ENCODE measurements around the gene RNF168. TPM values are rescaled to one million over a fixed set of nuclear protein-coding genes. Genes with fewer than 3 reads are reported as not detected.

RNF168 gene
- total RNA-seq, 1 experiment from 2014 or later = 27.0 TPM

DNA sequence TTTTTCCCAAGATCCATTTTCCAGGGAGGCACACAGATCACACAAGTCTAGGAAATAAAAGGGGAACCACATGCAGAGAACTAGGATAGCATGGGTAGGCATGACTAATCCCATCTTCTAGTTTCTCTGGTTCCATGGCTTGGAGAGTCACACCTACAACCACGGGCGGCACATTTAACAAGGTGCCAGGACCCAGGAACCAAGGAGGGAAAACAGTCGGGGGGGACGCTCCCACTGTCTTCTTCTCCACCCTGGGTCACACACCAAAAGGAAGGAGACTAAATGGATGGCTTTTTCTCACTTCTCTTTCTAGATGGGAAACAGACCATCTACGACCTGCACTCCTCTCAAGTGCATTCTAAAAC is 16.1 kb upstream of the RNF168 start:
- POLR2A ChIA-PET = interaction anchor here (1.3 kb wide), 1 partner anchor 447 kb away, joined by 3 read pairs; no protein-coding TSS in a partner anchor
- TF ChIP-seq CTCF (IDR thresholded peaks at IDR 0.05; ENCODE audit: unreplicated experiment) = no peak
- intact Hi-C loops (cut with micrococcal nuclease) = loop anchor here (1.0 to 5.0 kb wide), 4 partner anchors 266 to 662 kb away; no protein-coding TSS in a partner anchor
- peaks cover 8% of the 10 kb centered on the region for H3K9me3 Mint-ChIP-seq (ENCODE audit: unreplicated experiment)
- H3K27ac Mint-ChIP-seq (ENCODE audit: low read depth, unreplicated experiment) = no peak overlapping the region
- no peaks in the 10 kb centered on the region for H3K4me1 Mint-ChIP-seq (ENCODE audit: insufficient read depth, unreplicated experiment)
- peak; percentile 36 for DNase-seq (ENCODE audit: unreplicated experiment)
- no peaks in the 10 kb centered on the region for H3K27me3 Mint-ChIP-seq (ENCODE audit: insufficient read depth, unreplicated experiment)
- no TSS peak for BruUV-seq (replicated peaks)
- no peak overlapping the region for H3K4me3 Mint-ChIP-seq (ENCODE audit: unreplicated experiment)
- CTCF ChIA-PET = interaction anchor here (0.6 to 3.7 kb wide), 11 partner anchors 11 to 271 kb away, joined by 3 to 19 read pairs (median 3); no protein-coding TSS in a partner anchor
- no peaks in the 10 kb centered on the region for H3K36me3 Mint-ChIP-seq (ENCODE audit: insufficient read depth, unreplicated experiment)

DNA sequence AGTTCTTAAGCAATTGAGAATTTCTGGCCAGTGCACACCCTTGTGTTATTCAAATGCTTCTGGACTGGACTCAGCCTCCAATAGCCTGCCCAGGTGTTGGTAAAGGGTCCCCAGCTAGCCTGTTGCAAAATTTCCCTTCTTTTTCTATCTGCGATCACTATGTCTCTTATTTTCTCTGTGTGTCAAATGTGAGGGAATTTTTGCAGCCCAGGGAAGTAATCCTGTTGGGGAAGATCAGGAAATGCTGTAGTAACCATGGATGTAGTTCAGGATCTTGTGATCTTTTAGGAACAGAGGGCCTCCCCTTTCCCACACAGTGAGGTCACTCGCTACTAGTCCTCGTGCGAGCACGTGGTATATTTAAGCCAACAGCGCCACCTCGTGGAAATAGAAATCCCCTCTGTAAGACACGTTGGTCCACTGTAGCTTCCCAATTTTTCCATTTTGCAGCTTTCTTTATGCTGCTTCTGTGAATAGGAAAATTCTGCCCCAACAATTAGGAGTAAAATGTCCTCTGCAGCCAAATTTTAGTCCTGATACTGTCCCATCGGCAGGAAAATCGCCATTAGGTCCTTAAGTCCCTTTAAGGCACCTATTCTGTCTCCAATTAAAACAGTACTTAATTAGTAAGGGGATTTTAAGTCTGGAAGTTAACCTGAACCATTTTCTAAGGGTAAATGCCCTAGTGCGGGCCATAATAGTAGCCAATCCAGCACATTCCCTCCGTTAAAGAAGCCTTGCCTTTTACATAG is 15.6 kb upstream of the RNF168 start:
- no TSS peak for BruUV-seq (replicated peaks)
- POLR2A ChIA-PET = interaction anchor here (0.8 to 1.3 kb wide), 2 partner anchors 8 to 446 kb away, joined by 3 to 4 read pairs; no protein-coding TSS in a partner anchor
- peak; percentile 82 for DNase-seq (ENCODE audit: unreplicated experiment)
- Mint-ChIP-seq H3K4me3 (ENCODE audit: unreplicated experiment) (no peak overlapping the region), H3K9me3 (ENCODE audit: unreplicated experiment) (peaks cover 8% of the 10 kb centered on the region), H3K36me3 (ENCODE audit: insufficient read depth, unreplicated experiment) (no peaks in the 10 kb centered on the region), H3K4me1 (ENCODE audit: insufficient read depth, unreplicated experiment) (no peaks in the 10 kb centered on the region), H3K27me3 (ENCODE audit: insufficient read depth, unreplicated experiment) (no peaks in the 10 kb centered on the region), H3K27ac (ENCODE audit: low read depth, unreplicated experiment) (no peak overlapping the region)
- peak; percentile 65 for TF ChIP-seq CTCF (IDR thresholded peaks at IDR 0.05; ENCODE audit: unreplicated experiment)
- CTCF ChIA-PET = interaction anchor here (0.6 to 3.7 kb wide), 12 partner anchors 11 to 270 kb away, joined by 3 to 19 read pairs (median 3); partner anchors contain the start of gene RNF168
- intact Hi-C loops (cut with micrococcal nuclease) = loop anchor here (1.0 to 5.0 kb wide), 4 partner anchors 266 to 662 kb away; no protein-coding TSS in a partner anchor

DNA sequence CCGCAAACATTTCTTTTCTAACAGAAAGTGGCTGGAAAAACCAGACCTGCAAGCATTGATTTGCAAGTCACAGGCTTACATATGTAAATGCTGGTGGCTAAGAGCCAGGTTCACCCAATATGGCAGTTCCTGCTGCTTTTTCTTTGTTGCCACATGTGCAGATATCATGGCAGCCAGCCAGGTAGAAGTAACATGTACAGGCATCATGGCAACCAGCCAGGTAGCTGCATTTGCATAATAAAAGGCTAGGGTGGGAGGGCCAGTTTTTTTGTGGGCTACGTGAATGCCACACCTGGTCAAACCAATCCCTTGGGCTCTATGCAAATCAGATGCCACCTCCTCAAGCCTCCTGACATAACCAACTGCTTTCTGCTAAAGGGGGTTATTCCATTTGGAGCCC is 14.4 kb upstream of the RNF168 start:
- Mint-ChIP-seq H3K36me3 (ENCODE audit: insufficient read depth, unreplicated experiment) (no peaks in the 10 kb centered on the region), H3K27ac (ENCODE audit: low read depth, unreplicated experiment) (no peak overlapping the region), H3K9me3 (ENCODE audit: unreplicated experiment) (peaks cover 8% of the 10 kb centered on the region), H3K4me1 (ENCODE audit: insufficient read depth, unreplicated experiment) (no peaks in the 10 kb centered on the region), H3K27me3 (ENCODE audit: insufficient read depth, unreplicated experiment) (no peaks in the 10 kb centered on the region), H3K4me3 (ENCODE audit: unreplicated experiment) (no peak overlapping the region)
- intact Hi-C loops (cut with micrococcal nuclease) = loop anchor here (2.0 to 5.0 kb wide), 3 partner anchors 311 to 661 kb away; no protein-coding TSS in a partner anchor
- ChIA-PET POLR2A (interaction anchor here (2.9 kb wide), 1 partner anchor 14 kb away, joined by 10 read pairs; the partner anchor contains the start of gene RNF168), CTCF (interaction anchor here (0.6 to 3.7 kb wide), 5 partner anchors 11 to 264 kb away, joined by 4 to 19 read pairs (median 5); no protein-coding TSS in a partner anchor)
- BruUV-seq (replicated peaks) = no TSS peak
- no peak for TF ChIP-seq CTCF (IDR thresholded peaks at IDR 0.05; ENCODE audit: unreplicated experiment)
- peak; percentile 74 for DNase-seq (ENCODE audit: unreplicated experiment)

DNA sequence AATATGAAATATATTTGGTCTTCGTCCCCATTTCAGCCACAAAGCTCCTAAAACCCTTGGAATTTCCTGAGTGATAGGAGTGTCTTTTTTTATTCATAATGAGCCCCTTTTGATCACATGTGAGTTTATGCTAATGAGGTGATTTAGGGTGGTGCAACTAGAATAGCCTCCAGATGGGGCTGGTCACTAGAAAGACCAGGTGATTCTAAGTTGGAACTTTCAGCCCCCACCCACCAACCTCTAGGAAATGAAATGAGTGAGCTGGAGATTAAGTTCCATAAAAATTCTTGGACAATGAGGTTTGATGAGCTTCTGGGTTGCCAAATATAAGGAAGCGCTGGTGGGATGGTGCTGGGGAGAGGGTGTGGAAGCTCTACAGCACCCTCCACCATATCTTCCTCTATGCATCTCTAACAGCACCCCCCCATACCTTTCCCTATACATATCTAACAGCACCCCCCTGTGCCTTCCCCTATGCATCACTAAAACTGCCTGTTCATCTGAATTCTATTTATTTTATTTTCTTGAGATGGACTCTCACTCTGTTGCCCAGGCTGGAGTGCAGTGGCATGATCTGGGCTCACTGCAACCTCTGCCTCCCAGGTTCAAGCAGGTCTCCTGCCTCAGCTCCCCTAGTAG is 13.7 kb upstream of the RNF168 start:
- H3K4me1 Mint-ChIP-seq (ENCODE audit: insufficient read depth, unreplicated experiment) = no peaks in the 10 kb centered on the region
- H3K9me3 Mint-ChIP-seq (ENCODE audit: unreplicated experiment) = peaks cover 8% of the 10 kb centered on the region
- H3K27me3 Mint-ChIP-seq (ENCODE audit: insufficient read depth, unreplicated experiment) = no peaks in the 10 kb centered on the region
- no peak for TF ChIP-seq CTCF (IDR thresholded peaks at IDR 0.05; ENCODE audit: unreplicated experiment)
- no peak overlapping the region for H3K4me3 Mint-ChIP-seq (ENCODE audit: unreplicated experiment)
- intact Hi-C loops (cut with micrococcal nuclease) = loop anchor here (5.0 kb wide), 2 partner anchors 310 to 660 kb away; no protein-coding TSS in a partner anchor
- CTCF ChIA-PET = interaction anchor here (0.6 to 3.7 kb wide), 4 partner anchors 168 to 264 kb away, joined by 4 to 19 read pairs (median 4); no protein-coding TSS in a partner anchor
- DNase-seq (ENCODE audit: unreplicated experiment) = no peak
- no peak overlapping the region for H3K27ac Mint-ChIP-seq (ENCODE audit: low read depth, unreplicated experiment)
- BruUV-seq (replicated peaks) = no TSS peak
- no peaks in the 10 kb centered on the region for H3K36me3 Mint-ChIP-seq (ENCODE audit: insufficient read depth, unreplicated experiment)
- POLR2A ChIA-PET = interaction anchor here (2.9 kb wide), 1 partner anchor 13 kb away, joined by 10 read pairs; the partner anchor contains the start of gene RNF168
